CD4-positive, alpha-beta T cell treated with Interleukin-10 for 1 hour (primary cell): Measurements from ENCODE around the gene FGFR3.

ENCODE experiments used
- DNase-seq: peaks from one replicate; pipeline ENCODE4 v3.0.0-alpha.2; 2020

Gene FGFR3

GRCh38 chr4:1792832-1793495 is at the start of gene FGFR3:
Gene FGFR3 (plus strand): TSS chr4:1793293. CDS start chr4:1793935, 642 bp downstream.
- DNase-seq: peak; percentile 44

GRCh38 chr4:1743551-1743950 is 49.5 kb upstream of the FGFR3 start:
- no peak for DNase-seq

- DNase-seq: no peak
Measured at GRCh38 chr4:1743975-1744374, 49.1 kb upstream of the FGFR3 start.

DNA sequence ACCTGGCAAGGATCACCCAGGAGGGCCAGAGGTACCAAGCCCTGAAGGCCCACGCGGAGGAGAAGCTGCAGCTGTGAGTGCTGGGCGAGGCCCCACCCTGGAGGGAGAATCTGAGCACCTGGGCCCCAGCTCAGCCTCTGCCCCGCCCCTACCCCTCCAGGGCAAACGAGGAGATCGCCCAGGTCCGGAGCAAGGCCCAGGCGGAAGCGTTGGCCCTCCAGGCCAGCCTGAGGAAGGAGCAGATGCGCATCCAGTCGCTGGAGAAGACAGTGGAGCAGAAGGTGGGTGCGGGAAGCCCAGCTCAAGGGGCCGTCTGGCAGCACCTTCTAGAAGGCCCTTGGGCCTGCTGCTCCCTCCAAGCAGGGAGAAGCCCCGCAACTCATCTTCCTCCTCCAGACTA is 48.5 kb upstream of the FGFR3 start:
- DNase-seq: no peak

DNA sequence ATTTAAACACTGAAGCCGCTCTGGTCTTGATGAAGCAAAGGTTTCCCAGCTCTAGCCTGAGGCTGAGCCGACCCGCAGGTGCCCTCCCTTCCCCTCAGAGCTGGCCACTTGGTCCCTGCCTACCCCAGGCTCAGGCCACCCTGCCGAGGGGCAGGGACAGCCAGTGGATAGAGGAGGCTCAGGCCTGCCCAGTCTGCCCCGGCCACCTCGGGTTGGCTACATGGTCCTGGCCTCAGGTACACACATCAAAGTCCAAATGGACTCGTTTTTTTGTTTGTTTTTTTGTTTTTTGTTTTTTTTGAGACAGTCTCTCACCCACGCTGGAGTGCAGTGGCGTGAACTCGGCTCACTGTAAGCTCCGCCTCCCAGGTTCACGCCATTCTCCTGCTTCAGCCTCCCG is 47.9 kb upstream of the FGFR3 start:
- DNase-seq: no peak

DNA sequence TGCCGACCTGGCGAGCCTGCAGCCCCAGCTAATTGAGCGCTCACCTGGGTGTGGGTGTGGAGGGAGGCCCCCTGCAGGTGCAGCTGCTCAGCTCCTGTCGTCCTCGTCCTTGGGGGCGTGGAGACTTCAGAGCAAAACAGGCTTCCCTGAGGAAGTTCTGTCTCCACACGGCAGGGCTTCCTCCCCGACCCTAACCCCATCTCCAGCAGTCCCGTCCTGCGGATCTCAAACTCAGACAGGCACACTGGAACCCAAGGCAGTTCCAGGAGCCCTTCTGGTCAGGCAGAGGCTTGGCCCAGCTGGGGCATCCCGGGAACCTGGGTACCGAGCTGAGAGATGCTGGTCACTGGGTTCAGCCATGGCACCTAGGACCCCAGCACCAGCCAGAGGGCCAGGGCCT is 47.4 kb upstream of the FGFR3 start:
- no peak for DNase-seq

- DNase-seq: peak; percentile 78
Measured at GRCh38 chr4:1746265-1746691, 46.8 kb upstream of the FGFR3 start.

DNA sequence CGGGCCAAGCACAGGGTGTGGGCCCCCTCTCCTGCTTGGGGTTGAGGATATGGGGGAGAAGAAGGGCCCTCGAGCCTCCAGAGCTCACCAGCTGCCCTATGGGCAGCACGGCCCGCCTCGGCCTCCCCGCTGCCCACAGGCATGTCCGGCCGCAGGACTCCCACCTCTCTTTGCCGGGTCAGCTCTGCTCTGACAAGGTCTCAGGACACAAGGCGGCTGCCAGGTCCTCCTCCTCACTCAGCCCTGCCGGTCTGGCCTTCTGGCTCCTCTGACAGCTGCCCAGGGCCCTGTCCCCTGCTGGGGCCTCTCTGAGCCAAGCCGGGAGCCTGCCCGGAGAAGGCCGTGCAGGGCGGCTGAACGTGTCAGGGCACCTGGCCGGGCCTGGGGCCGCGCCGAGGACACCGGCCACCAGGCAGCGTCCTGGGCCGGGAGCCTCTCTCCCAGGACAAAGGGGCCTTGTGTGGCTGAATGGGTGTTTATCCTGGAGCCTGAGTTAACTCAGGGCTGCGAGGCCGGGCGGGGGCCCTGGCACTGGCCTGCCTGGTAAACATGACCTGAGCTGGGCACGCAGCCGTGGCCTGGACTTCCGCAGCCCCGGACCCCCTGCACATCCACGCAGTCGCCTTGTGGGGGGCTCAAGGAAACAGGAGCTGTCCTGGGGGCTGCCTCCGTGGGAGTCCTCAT is 46.0 kb upstream of the FGFR3 start:
- DNase-seq: no peak

DNA sequence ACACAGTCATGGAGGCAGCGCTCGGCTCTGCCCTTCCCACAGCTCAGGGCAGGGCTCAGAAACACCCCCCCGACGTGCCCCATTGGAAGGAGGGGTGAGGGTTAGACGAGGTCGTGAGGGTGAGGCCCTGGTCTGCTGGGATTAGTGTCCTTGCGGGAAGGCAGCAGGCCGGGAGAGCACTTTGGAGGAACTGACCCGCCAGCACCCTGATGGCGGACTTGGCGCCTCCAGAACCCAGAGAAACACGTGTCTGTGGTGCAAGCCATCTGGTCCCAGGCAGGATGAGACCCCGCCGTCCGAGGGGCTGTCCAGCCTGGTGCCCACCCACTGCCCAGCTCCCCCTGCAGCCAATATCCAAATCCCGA is 45.5 kb upstream of the FGFR3 start:
- DNase-seq: no peak

- peak; percentile 76 for DNase-seq
Measured at GRCh38 chr4:1748465-1748995, 44.6 kb upstream of the FGFR3 start.

- DNase-seq: no peak
Measured at GRCh38 chr4:1749370-1749769, 43.7 kb upstream of the FGFR3 start.

DNA sequence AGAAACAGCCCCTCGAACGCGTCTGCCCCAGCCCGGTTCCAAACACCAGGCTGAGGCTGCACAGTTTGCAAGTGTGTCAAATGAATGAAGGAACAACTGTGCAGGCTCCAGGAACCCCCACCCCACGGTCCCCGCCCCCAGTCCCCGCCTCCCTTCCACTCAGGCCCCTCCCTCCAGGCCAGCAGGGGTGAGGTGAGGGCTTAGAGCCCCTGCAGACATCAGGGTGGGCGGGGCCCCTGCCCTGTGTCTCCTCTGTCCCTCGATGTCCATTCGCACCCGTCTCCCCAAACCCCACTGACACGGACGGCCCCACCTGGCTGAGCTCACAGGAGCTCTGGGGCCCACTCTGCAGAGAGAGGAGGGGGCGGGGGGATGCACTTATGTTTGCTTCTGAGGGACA is 43.3 kb upstream of the FGFR3 start:
- no peak for DNase-seq

DNA sequence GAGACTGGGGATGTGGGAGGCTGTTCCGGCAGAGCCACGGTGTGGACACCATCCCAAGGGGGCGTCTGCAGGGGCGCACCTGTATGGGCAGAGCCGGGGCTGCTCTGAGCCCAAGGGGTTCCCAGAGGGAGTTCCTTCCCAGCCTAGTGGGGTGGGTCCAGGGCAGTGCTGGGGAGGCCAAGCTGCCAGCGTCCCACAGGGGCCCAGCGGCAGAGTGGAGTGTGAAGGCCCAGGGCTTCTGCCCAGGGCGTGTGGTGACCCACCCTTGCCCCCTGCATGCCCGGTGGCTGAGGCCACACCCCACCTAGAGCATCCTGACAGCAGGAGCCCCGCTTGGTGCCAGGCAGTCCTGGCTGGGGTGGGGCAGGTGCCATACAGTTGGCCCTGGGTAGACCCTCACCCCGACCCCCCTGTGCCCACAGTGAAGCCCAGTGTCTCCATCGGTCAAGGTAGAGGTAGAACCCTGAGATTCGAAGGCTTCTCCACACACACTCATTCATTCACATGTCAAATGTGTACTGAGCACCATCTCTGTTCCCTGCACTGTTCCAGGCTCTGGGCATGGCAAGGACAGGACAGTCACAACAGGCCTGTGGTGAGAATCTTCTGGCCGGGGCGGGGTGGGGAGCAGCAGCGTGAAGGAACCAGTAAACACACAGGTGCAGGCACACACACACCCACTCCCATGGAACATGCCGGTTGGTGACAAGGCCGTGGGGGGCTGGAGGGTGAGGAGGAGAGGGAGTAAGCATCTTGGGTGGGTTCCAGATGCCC is 42.5 kb upstream of the FGFR3 start:
- DNase-seq: no peak

DNA sequence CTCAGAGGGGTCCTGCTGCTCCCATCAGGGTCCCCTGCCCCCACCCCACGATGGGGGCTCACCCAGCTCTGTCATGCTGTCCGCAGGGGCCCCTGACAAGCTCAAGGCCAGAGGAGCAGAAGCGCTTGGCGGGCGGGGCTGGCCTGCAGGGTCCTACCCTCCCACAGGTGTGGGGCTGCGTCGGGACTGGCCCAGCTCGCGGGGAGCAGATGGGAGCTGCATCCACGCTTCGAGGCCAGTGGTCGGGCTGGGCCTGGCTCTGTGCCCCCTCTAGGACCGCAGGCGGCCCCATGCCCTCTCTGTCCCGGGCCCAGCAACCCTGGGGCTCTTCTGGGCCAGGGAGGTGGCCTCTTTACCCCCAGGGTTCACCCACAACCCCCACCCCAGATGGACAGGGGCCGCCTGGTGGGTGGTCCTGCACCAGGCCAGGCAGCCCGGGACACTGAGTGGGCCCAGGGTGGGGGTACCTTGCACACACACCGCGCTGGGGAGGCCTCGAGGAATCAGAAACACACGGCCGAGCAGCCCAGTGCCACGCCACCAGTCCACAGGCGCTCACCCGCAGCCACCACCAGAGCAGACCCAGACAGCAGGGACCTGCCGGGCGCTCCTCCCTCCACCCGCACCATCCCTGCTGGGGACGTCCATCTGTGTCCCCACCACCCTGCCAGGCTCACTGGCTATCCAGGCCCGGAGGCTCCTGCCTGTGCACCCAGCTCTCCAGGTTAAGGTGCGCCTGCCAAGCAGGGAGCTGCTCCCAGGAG is 41.8 kb upstream of the FGFR3 start:
- no peak for DNase-seq

- no peak for DNase-seq
Measured at GRCh38 chr4:1751919-1752283, 41.2 kb upstream of the FGFR3 start.

DNA sequence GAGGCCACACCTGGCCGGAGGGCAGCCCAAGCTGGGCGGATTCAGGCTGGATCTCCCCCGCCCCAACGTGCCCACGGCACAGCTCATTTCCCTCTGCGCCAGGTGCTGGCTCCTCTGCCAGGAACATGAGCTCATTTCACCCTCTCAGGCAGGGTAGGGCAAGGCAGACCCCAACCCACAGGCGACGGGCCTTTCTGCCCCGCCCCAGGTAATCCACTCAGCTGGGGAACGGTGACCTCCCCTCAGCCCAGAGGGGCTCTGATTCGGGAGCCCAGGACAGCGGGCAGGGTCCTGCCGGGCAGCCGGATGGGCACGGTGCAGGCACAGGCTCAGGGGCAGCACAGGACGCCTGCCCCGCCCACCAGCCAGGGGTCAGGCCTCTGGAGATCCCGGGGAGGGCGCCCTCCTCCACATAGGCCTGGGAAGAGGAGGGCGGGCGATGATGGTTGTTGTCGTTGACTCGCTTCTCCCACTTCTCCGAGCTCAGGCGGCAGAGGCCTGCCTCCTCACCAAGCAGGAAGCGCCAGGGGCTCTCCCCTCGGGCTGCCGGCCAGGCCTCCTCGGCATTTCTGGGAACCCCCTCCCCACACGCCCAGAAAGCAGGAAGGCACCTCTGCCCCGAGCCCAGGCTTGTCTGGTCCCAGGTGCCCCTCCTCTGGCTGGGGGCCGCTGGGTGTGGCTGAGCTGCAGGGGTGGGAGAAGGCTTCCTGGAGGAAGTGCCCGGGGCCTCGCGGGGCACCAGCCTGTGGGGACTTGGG is 40.6 kb upstream of the FGFR3 start:
- DNase-seq: peak; percentile 24

GRCh38 chr4:1753294-1753696 is 39.8 kb upstream of the FGFR3 start:
- DNase-seq: no peak

DNA sequence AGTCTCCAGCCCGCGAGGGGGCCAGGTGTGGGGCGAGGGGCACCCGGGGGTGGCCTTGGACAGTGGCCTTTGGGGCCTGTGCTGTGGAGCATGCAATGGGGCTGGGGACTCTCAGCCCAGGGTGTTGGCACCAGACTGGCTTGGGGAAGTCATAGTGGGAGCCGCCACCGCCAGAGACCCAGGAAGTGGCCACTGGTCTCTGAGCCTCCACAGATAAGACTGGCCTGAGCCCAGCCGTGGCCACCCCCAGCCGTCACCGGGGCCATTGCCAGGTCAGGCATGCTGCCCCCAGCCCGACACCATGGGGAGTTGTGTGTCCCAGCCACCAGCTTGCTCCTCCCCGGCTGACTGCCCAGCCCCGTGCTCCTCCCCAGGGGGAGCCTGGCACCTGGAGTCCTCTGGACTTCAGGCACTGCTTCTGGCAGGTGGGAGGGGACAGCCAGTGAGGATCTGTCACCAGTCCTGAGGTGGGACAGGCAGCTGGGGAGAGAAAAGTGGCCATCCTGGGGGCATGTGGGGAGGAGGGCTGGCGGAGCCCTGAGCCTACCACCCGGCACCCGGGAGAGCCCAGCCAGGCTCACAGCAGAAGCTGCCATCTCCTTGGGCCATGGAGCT is 39.3 kb upstream of the FGFR3 start:
- DNase-seq: no peak

- DNase-seq: no peak
Measured at GRCh38 chr4:1754336-1754735, 38.8 kb upstream of the FGFR3 start.

DNA sequence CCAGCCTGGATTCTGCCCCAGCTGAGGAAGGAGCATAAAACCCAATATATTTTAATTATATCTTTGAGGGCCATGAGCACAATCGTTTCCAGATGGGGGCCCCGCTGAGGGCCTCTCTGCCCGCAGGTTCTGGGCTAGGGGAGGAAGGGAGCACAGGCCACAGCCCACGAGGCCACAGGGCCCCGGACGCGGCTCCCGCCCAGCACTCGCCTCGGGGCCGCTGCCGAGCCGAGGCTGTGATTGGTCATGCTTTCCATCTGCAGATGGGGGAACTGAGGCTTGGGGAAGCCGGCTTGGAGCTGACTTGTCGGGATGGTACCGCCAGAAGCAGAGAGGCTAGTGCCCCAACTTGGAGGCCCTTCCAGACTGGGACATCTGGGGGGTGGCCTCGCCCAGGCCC is 37.8 kb upstream of the FGFR3 start:
- DNase-seq: no peak

- DNase-seq: no peak
Measured at GRCh38 chr4:1756079-1756478, 37.0 kb upstream of the FGFR3 start.
